Fibroblast of lung (primary cell): ENCODE results near the gene SGCE. TPM values are rescaled to one million over a fixed set of nuclear protein-coding genes. Genes with fewer than 3 reads are reported as not detected.

Experiments used
- DNase-seq, 2 donors: peaks; one replicate each; pipeline versions ENCODE4 v3.0.0 to v3.0.0-alpha.2; 2010; ENCODE audit warnings: low read depth in 2 of 2
- H2AFZ ChIP-seq: 2 replicates; pipeline ENCODE4 v1.5.1; 2012; ENCODE audit warnings: low read length, control low read depth, inconsistent platforms
- H3K27ac ChIP-seq: 2 replicates; pipeline ENCODE4 v1.5.1; 2011; ENCODE audit warnings: low read length, control low read depth; ENCODE audit not compliant: insufficient read depth
- H3K27me3 ChIP-seq: 2 replicates; pipeline ENCODE4 v1.5.1; 2011; ENCODE audit warnings: mild to moderate bottlenecking, low read length; ENCODE audit not compliant: control insufficient read depth, insufficient read depth
- H3K36me3 ChIP-seq: 2 replicates; pipeline ENCODE4 v1.5.1; 2011; ENCODE audit warnings: low read length; ENCODE audit not compliant: control insufficient read depth, insufficient read depth
- H3K4me1 ChIP-seq: 2 replicates; pipeline ENCODE4 v1.5.1; 2011; ENCODE audit warnings: low read length; ENCODE audit not compliant: control insufficient read depth, insufficient read depth; ENCODE audit errors: extremely low read depth
- H3K4me2 ChIP-seq: 2 replicates; pipeline ENCODE4 v1.5.1; 2011; ENCODE audit warnings: low read length, control low read depth; ENCODE audit not compliant: insufficient read depth; ENCODE audit errors: extremely low read depth
- H3K4me3 ChIP-seq, 4 experiments: fragments of 200-600 bp in 1 of 4; sonication (generic) in 1 of 4; replicated peaks in 1 of 4; 2 replicates each; pipeline ENCODE4 v1.5.1; 2011 to 2016; ENCODE audit warnings: low read length in 4 of 4, low read depth in 3 of 4, mild to moderate bottlenecking in 3 of 4, control low read depth in 2 of 4, inconsistent platforms in 1 of 4, mixed read lengths in 1 of 4; ENCODE audit not compliant: insufficient read depth in 1 of 4; ENCODE audit errors: control extremely low read depth in 1 of 4
- H3K79me2 ChIP-seq: 2 replicates; pipeline ENCODE4 v1.5.1; 2012; ENCODE audit warnings: mild to moderate bottlenecking, low read length, inconsistent platforms; ENCODE audit not compliant: control insufficient read depth, insufficient read depth
- H3K9ac ChIP-seq: 2 replicates; pipeline ENCODE4 v1.5.1; 2011; ENCODE audit warnings: mild to moderate bottlenecking, low read length, control low read depth; ENCODE audit not compliant: insufficient read depth
- H3K9me3 ChIP-seq: 2 replicates; pipeline ENCODE4 v1.5.1; 2012; ENCODE audit warnings: low read depth, low read length; ENCODE audit not compliant: control insufficient read depth, insufficient read depth
- H4K20me1 ChIP-seq: 2 replicates; pipeline ENCODE4 v1.5.1; 2011; ENCODE audit warnings: low read length; ENCODE audit not compliant: control insufficient read depth, insufficient read depth; ENCODE audit errors: extremely low read depth
- EZH2 ChIP-seq: IDR thresholded peaks from 2 replicates; pipeline ENCODE4 v1.5.1; 2012; ENCODE audit warnings: low read length, control low read depth, mild to moderate bottlenecking; ENCODE audit errors: missing control alignments
- polyA plus RNA-seq, 2 donors: library from polyadenylated mRNA; depleted of rRNA in 1 of 2; stranded (reverse) in 1 of 2; unstranded in 1 of 2; fragments of >200 nt; gene quantifications; 2 replicates each; pipeline ENCODE4 v1.2.1, GENCODE V29; 2011 to 2012; ENCODE audit warnings: missing spikeins in 1 of 2
- total RNA-seq: library from RNA; depleted of rRNA; stranded (reverse); fragments of >200 nt; gene quantifications from 2 replicates; pipeline ENCODE4 v1.2.1, GENCODE V29; 2014
- TF ChIP-seq, protein P1 (sequence below), 2 donors: IDR thresholded peaks in 1 of 2; conservative IDR thresholded peaks in 1 of 2; 1 replicate in 1 of 2; 2 replicates in 1 of 2; pipeline ENCODE4 v1.5.1; 2011 to 2012; ENCODE audit warnings: low read length in 2 of 2, control low read depth in 1 of 2, inconsistent platforms in 1 of 2, low read depth in 1 of 2, mild to moderate bottlenecking in 1 of 2

Gene SGCE
- total and polyA plus RNA-seq, 2 donors (not counting 1 experiment from before 2014, with no cell fraction given) = 106 to 184 TPM

DNA sequence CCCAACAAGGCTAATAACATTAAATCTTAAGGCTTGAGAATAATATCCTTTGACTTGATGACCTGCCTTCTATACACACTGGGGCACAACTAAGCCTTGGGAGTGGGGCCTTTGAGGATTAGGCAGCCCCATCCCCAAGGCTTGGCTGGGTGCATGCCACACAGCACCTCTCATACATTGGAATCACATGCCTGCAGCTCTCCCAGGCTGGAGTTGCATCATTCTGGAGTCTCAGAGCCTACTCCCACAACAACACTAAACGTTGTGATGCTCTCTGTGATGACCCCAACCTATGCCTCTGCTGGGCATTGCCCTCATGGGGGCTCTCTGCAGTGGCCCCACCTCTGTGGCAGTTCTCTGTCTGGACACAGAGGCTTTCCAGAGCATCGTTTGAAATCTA is 31.9 kb upstream of the SGCE start:
- DNase-seq = peak in 1 of 2 donors; percentile 18
- no peaks in the 10 kb centered on the region for H3K36me3 ChIP-seq
- no peak overlapping the region for H3K9ac ChIP-seq

GRCh38 chr7:94687076-94687475 is 31.1 kb upstream of the SGCE start:
- Histone ChIP-seq H3K27me3 (no peaks in the 10 kb centered on the region), H3K4me1 (no peaks in the 10 kb centered on the region), H3K4me3 (no peak overlapping the region), H3K27ac (no peak overlapping the region), H3K4me2 (no peak overlapping the region), H3K36me3 (no peaks in the 10 kb centered on the region), H2AFZ (no peak overlapping the region), H3K9ac (no peak overlapping the region), H3K79me2 (no peaks in the 10 kb centered on the region), H4K20me1 (no peaks in the 10 kb centered on the region), H3K9me3 (no peaks in the 10 kb centered on the region)
- DNase-seq = no peak
- no peak for TF ChIP-seq EZH2
- TF ChIP-seq, protein P1, sequence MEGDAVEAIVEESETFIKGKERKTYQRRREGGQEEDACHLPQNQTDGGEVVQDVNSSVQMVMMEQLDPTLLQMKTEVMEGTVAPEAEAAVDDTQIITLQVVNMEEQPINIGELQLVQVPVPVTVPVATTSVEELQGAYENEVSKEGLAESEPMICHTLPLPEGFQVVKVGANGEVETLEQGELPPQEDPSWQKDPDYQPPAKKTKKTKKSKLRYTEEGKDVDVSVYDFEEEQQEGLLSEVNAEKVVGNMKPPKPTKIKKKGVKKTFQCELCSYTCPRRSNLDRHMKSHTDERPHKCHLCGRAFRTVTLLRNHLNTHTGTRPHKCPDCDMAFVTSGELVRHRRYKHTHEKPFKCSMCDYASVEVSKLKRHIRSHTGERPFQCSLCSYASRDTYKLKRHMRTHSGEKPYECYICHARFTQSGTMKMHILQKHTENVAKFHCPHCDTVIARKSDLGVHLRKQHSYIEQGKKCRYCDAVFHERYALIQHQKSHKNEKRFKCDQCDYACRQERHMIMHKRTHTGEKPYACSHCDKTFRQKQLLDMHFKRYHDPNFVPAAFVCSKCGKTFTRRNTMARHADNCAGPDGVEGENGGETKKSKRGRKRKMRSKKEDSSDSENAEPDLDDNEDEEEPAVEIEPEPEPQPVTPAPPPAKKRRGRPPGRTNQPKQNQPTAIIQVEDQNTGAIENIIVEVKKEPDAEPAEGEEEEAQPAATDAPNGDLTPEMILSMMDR (conservative IDR thresholded peaks at IDR 0.05 in 1 of 2, IDR thresholded peaks at IDR 0.05 in 1 of 2; ENCODE audit: low read depth in 1 of 2, low read length in 2 of 2) = no peak

More for the DNA sequence above, 31.9 kb upstream of the SGCE start:
- TF ChIP-seq, protein P1 (conservative IDR thresholded peaks at IDR 0.05 in 1 of 2, IDR thresholded peaks at IDR 0.05 in 1 of 2; ENCODE audit: low read depth in 1 of 2, low read length in 2 of 2) = no peak
- no peak for TF ChIP-seq EZH2
- Histone ChIP-seq H3K9me3 (no peaks in the 10 kb centered on the region), H3K4me1 (no peaks in the 10 kb centered on the region), H3K4me2 (no peak overlapping the region), H3K79me2 (no peaks in the 10 kb centered on the region), H3K4me3 (no peak overlapping the region), H3K27ac (no peak overlapping the region), H2AFZ (no peak overlapping the region), H4K20me1 (no peaks in the 10 kb centered on the region), H3K27me3 (no peaks in the 10 kb centered on the region)

DNA sequence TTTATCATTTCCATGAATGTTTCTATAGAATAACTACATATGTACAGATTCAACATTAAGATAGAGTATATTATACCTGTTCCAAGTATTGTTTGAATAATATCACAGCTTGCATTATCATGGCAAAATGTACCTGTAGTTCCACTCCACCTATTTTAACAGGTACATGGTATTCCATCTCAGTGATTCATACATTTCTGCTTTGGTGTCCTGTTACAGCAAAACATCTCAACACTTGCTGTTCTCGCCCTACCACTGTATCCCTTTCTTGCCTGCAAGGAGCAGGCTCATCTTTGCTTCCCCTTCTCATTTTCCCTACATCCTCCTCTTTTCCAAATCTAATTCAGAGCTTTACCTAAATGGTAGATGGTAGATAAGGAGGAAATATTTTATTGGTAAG is 27.1 kb upstream of the SGCE start:
- TF ChIP-seq, protein P1 (conservative IDR thresholded peaks at IDR 0.05 in 1 of 2, IDR thresholded peaks at IDR 0.05 in 1 of 2; ENCODE audit: low read depth in 1 of 2, low read length in 2 of 2) = no peak
- no peak for TF ChIP-seq EZH2
- Histone ChIP-seq H3K79me2 (no peaks in the 10 kb centered on the region), H3K4me2 (no peak overlapping the region), H4K20me1 (no peaks in the 10 kb centered on the region), H3K9ac (no peak overlapping the region), H3K27me3 (no peaks in the 10 kb centered on the region), H3K36me3 (no peaks in the 10 kb centered on the region), H3K27ac (no peak overlapping the region), H3K4me1 (no peaks in the 10 kb centered on the region), H3K4me3 (no peak overlapping the region), H2AFZ (no peak overlapping the region), H3K9me3 (no peaks in the 10 kb centered on the region)
- no peak for DNase-seq
